ENCODE data around the gene GH1. TPM values are rescaled to one million over a fixed set of nuclear protein-coding genes. Genes with fewer than 3 reads are reported as not detected.
A peak's percentile ranks its signal among the peaks of the same experiment; 100 is the strongest.
"Not testable (repeated sequence)": the region's sequence is repeated elsewhere in the genome, so short reads cannot be mapped to it uniquely, and the experiment has no call there.

Gene GH1
- total and polyA plus RNA-seq, 2 experiments from 2014 or later: not detected

- H3K4me3 ChIP-seq; H3K27me3 ChIP-seq (replicated peaks; ENCODE audit: insufficient read depth); H3K9ac ChIP-seq; H3F3A ChIP-seq (ENCODE audit: insufficient read depth); H4K20me1 ChIP-seq (ENCODE audit: insufficient read depth); in situ Hi-C loops (cut with MboI); H3K9me3 ChIP-seq (ENCODE audit: low read depth); H3K36me3 ChIP-seq (ENCODE audit: low read depth); H3K9me2 ChIP-seq (ENCODE audit: insufficient read depth); H3K4me2 ChIP-seq (ENCODE audit: unreplicated experiment); H2AFZ ChIP-seq; H3K27ac ChIP-seq; H3K4me1 ChIP-seq (ENCODE audit: insufficient read depth); DNase-seq; H3K79me2 ChIP-seq (ENCODE audit: insufficient read depth): not testable (repeated sequence)
- WGBS, 2 experiments (ENCODE audit: low coverage in 1 of 2, low lambda C conversion rate in 2 of 2, missing lambda C conversion rate in 2 of 2): 77 to 90% methylated on average over 11 of the region's 11 CpGs
Measured at GRCh38 chr17:63885119-63885518, 33.5 kb downstream of the GH1 start.

GRCh38 chr17:63882626-63883126 is 36.0 kb downstream of the GH1 start:
- DNase-seq; H3K79me2 ChIP-seq (ENCODE audit: insufficient read depth); H3K36me3 ChIP-seq (ENCODE audit: low read depth); H3K27ac ChIP-seq; H3K9me2 ChIP-seq (ENCODE audit: insufficient read depth); H3K9ac ChIP-seq; in situ Hi-C loops (cut with MboI); H3K9me3 ChIP-seq (ENCODE audit: low read depth); H4K20me1 ChIP-seq (ENCODE audit: insufficient read depth); H2AFZ ChIP-seq; H3K4me1 ChIP-seq (ENCODE audit: insufficient read depth); H3K4me2 ChIP-seq (ENCODE audit: unreplicated experiment); H3K27me3 ChIP-seq (replicated peaks; ENCODE audit: insufficient read depth); H3F3A ChIP-seq (ENCODE audit: insufficient read depth); H3K4me3 ChIP-seq: not testable (repeated sequence)
- whole genome bisulfite sequencing, 2 experiments (ENCODE audit: low coverage in 1 of 2, low lambda C conversion rate in 2 of 2, missing lambda C conversion rate in 2 of 2): 79 to 81% methylated on average over 9 of the region's 9 CpGs

- TF ChIP-seq EZH2 (IDR thresholded peaks at IDR 0.05; ENCODE audit: insufficient read depth, poor library complexity, severe bottlenecking) (no peak), EZH2phosphoT487 (IDR thresholded peaks at IDR 0.05; ENCODE audit: insufficient read depth, low read depth) (no peak)
- Histone ChIP-seq H3K4me1 (ENCODE audit: insufficient read depth) (no peaks in the 10 kb centered on the region), H3K9me3 (ENCODE audit: low read depth) (no peaks in the 10 kb centered on the region), H2AFZ (no peak within 1 kb of the TSS), H3K36me3 (ENCODE audit: low read depth) (no peaks in the 10 kb centered on the region), H3K4me2 (ENCODE audit: unreplicated experiment) (no peak within 1 kb of the TSS), H3K9ac (no peak within 1 kb of the TSS), H3F3A (ENCODE audit: insufficient read depth) (no peaks in the 10 kb centered on the region), H4K20me1 (ENCODE audit: insufficient read depth) (no peaks in the 10 kb centered on the region), H3K27ac (no peak within 1 kb of the TSS), H3K79me2 (ENCODE audit: insufficient read depth) (no peaks in the 10 kb centered on the region), H3K27me3 (replicated peaks; ENCODE audit: insufficient read depth) (no peaks in the 10 kb centered on the region), H3K9me2 (ENCODE audit: insufficient read depth) (no peaks in the 10 kb centered on the region), H3K4me3 (no peak within 1 kb of the TSS)
- in situ Hi-C loops (cut with MboI): no loop called here
- peak; percentile 62 for DNase-seq
- 43 to 46% methylated on average over 13 to 15 of the region's 15 CpGs for WGBS, 2 experiments (ENCODE audit: low coverage in 1 of 2, low lambda C conversion rate in 2 of 2, missing lambda C conversion rate in 2 of 2)
Measured at GRCh38 chr17:63881935-63882601, 36.6 kb downstream of the GH1 start, which contains the start of gene GH2. Gene GH2, minus strand, starts transcription at chr17:63881944. Its CDS starts 143 bp downstream, at chr17:63881801.

- DNase-seq; in situ Hi-C loops (cut with MboI); H3K4me3 ChIP-seq; H3K79me2 ChIP-seq (ENCODE audit: insufficient read depth); H3K27me3 ChIP-seq (replicated peaks; ENCODE audit: insufficient read depth); H3K4me2 ChIP-seq (ENCODE audit: unreplicated experiment); H3K9ac ChIP-seq; H3F3A ChIP-seq (ENCODE audit: insufficient read depth); H3K9me3 ChIP-seq (ENCODE audit: low read depth); H3K4me1 ChIP-seq (ENCODE audit: insufficient read depth); H3K9me2 ChIP-seq (ENCODE audit: insufficient read depth); H4K20me1 ChIP-seq (ENCODE audit: insufficient read depth); H3K27ac ChIP-seq; H3K36me3 ChIP-seq (ENCODE audit: low read depth); H2AFZ ChIP-seq: not testable (repeated sequence)
- WGBS, 2 experiments (ENCODE audit: low coverage in 1 of 2, low lambda C conversion rate in 2 of 2, missing lambda C conversion rate in 2 of 2): 39 to 42% methylated on average over 11 of the region's 11 CpGs
Measured at GRCh38 chr17:63881337-63881736, 37.3 kb downstream of the GH1 start.

- TF ChIP-seq EZH2phosphoT487 (IDR thresholded peaks at IDR 0.05; ENCODE audit: insufficient read depth, low read depth) (no peak), EZH2 (IDR thresholded peaks at IDR 0.05; ENCODE audit: insufficient read depth, poor library complexity, severe bottlenecking) (no peak)
- no peaks in the 10 kb centered on the region for H3K79me2 ChIP-seq (ENCODE audit: insufficient read depth)
- no peak overlapping the region for H3K27ac ChIP-seq
- H3K27me3 ChIP-seq (replicated peaks; ENCODE audit: insufficient read depth): no peaks in the 10 kb centered on the region
- H3K4me3 ChIP-seq: no peak overlapping the region
- WGBS, 2 experiments (ENCODE audit: low coverage in 1 of 2, low lambda C conversion rate in 2 of 2, missing lambda C conversion rate in 2 of 2): 77 to 80% methylated on average over 12 of the region's 12 CpGs
- in situ Hi-C loops (cut with MboI): no loop called here
- no peaks in the 10 kb centered on the region for H3K36me3 ChIP-seq (ENCODE audit: low read depth)
- no peaks in the 10 kb centered on the region for H3K9me2 ChIP-seq (ENCODE audit: insufficient read depth)
- H3F3A ChIP-seq (ENCODE audit: insufficient read depth): no peaks in the 10 kb centered on the region
- no peak overlapping the region for H2AFZ ChIP-seq
- H3K9me3 ChIP-seq (ENCODE audit: low read depth): no peaks in the 10 kb centered on the region
- H3K4me2 ChIP-seq (ENCODE audit: unreplicated experiment): no peak overlapping the region
- DNase-seq: no peak
- no peaks in the 10 kb centered on the region for H4K20me1 ChIP-seq (ENCODE audit: insufficient read depth)
- no peaks in the 10 kb centered on the region for H3K4me1 ChIP-seq (ENCODE audit: insufficient read depth)
- no peak overlapping the region for H3K9ac ChIP-seq
Measured at GRCh38 chr17:63880706-63881105, 37.9 kb downstream of the GH1 start.

GRCh38 chr17:63878413-63878812 is 40.2 kb downstream of the GH1 start:
- H3K9ac ChIP-seq; H3K4me3 ChIP-seq; H3K9me2 ChIP-seq (ENCODE audit: insufficient read depth); H3K9me3 ChIP-seq (ENCODE audit: low read depth); H3K27me3 ChIP-seq (replicated peaks; ENCODE audit: insufficient read depth); H3K4me2 ChIP-seq (ENCODE audit: unreplicated experiment); H2AFZ ChIP-seq; H4K20me1 ChIP-seq (ENCODE audit: insufficient read depth); in situ Hi-C loops (cut with MboI); H3K4me1 ChIP-seq (ENCODE audit: insufficient read depth); H3K36me3 ChIP-seq (ENCODE audit: low read depth); DNase-seq; H3K27ac ChIP-seq; H3F3A ChIP-seq (ENCODE audit: insufficient read depth); H3K79me2 ChIP-seq (ENCODE audit: insufficient read depth): not testable (repeated sequence)
- WGBS, 2 experiments (ENCODE audit: low coverage in 1 of 2, low lambda C conversion rate in 2 of 2, missing lambda C conversion rate in 2 of 2): 65 to 68% methylated on average over 9 of the region's 9 CpGs

- H3K9me3 ChIP-seq (ENCODE audit: low read depth); H3K27me3 ChIP-seq (replicated peaks; ENCODE audit: insufficient read depth); H3K9ac ChIP-seq; H3K4me2 ChIP-seq (ENCODE audit: unreplicated experiment); H2AFZ ChIP-seq; H4K20me1 ChIP-seq (ENCODE audit: insufficient read depth); H3K4me3 ChIP-seq; H3K4me1 ChIP-seq (ENCODE audit: insufficient read depth); H3K79me2 ChIP-seq (ENCODE audit: insufficient read depth); H3K9me2 ChIP-seq (ENCODE audit: insufficient read depth); in situ Hi-C loops (cut with MboI); H3K27ac ChIP-seq; H3K36me3 ChIP-seq (ENCODE audit: low read depth); DNase-seq: not testable (repeated sequence)
- peaks cover 14% of the 10 kb centered on the region; the same call in 1 of the 2 replicates for H3F3A ChIP-seq (ENCODE audit: insufficient read depth)
- 51 to 52% methylated on average over 6 of the region's 6 CpGs for WGBS, 2 experiments (ENCODE audit: low coverage in 1 of 2, low lambda C conversion rate in 2 of 2, missing lambda C conversion rate in 2 of 2)
Measured at GRCh38 chr17:63874693-63875092, 43.9 kb downstream of the GH1 start.

Measured in GM23248 (cell line).